ENCODE results near the gene BACE1.
"Not testable (repeated sequence)": the region's sequence is repeated elsewhere in the genome, so short reads cannot be mapped to it uniquely, and the experiment has no call there.

Gene BACE1

DNA sequence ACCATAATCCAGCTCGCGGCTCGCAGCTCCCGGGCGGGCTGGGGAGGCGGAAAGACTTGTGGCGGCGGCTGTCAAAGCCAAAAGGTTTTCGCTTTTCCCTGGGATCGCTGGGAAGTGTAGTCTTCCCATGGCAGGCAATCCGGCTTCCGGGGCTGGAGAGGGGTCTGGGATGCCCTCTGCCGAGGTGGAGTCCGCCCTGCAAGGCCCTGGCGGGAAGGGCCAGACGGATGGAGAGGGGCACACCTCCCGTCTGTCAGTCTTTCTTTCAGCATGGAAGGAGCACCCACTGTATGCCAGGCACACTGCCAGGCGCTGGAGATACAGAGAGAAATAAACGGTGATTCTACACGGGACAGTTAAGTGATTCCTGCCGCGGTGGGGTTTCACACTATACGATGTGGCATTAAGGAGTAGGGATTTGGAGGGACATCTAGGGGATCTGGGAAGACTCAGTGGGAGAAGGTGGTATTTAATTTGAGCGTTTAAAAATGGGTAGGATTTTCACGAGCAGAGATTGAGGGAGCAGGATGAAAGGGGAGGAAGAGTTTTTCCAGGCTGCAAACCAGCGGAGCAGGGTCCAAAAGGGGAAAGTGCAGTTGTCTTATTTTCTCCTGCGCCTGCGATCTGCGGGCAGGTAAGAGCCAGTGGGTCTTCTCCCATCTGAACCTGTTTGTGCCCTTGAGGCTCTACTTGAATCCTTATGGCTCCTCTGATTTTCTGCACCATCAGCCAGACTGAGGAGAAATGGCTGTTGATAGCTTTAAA lies at the start of gene BACE1:
TSS of gene BACE1 (minus strand) at position 60 of the 765 bp plus-strand sequence. CDS start 461 bp downstream, outside the sequence.
- peak; percentile 73 for DNase-seq (ENCODE audit: low read depth, low spot score)

DNA sequence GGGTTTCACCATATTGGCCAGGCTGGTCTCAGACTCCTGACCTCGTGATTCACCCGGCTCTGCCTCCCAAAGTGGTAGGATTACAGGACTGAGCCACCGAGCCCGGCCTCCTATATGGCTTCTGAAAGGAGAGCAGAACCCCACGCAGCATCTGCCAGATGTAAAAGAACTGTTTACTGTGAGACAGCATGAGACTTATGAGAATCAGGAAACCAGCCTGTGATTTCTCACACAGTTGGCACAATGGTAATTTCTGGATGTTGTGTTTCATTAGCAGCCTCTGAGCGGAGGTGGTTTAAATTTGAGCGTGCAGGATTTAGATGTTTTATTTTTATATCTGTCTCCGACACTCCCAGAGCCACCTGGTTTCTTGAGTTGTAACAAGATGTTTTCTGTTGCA lies 45.4 kb upstream of the BACE1 start:
- DNase-seq (ENCODE audit: low read depth, low spot score) = no peak

- no peak for DNase-seq (ENCODE audit: low read depth, low spot score)
Observed at GRCh38 chr11:117356126-117356890, 40.3 kb upstream of the BACE1 start.

DNA sequence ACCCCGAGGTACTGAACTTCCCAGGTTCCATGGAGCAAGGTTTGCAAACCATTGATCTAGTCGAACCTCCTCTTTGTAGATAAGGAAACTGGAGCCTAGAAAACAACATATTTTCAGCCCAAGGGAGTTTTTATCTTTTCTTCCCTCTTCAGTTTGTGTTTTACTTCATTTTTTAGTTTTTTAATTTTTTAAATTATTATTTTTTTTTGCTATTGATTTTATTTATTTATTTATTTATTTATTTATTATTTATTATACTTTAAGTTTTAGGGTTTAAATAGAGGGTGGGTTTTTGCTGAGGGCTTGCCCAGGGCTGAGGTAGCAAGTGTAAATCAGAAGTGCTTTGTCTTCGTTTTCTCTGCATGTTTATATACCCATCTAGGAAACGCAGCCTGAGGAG lies 38.5 kb upstream of the BACE1 start:
- DNase-seq (ENCODE audit: low read depth, low spot score) = no peak

- DNase-seq (ENCODE audit: low read depth, low spot score) = no peak
Observed at GRCh38 chr11:117345039-117345438, 29.0 kb upstream of the BACE1 start.

GRCh38 chr11:117337076-117337475 lies 21.0 kb upstream of the BACE1 start:
- no peak for DNase-seq (ENCODE audit: low read depth, low spot score)

DNA sequence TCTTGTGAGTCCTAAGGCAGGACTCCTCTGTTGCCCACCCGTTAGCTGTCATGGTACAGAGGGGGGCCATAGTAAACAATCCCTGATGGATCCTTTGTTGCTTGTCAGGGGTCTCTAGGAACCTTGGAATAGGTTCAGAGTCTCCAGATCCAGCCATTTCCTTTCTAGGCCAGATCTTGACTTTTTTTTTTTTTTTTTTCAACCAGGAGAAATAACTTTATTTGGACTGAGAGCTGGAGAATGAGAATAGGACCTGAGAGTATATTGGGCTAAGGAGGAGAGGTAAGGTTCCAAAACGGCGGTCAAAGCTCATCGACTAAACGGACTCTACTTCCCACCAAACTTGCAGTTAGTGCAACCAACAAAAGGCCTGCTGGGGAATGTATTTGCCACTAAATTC lies 19.3 kb upstream of the BACE1 start:
- DNase-seq (ENCODE audit: low read depth, low spot score) = no peak

GRCh38 chr11:117334896-117335295 lies 18.8 kb upstream of the BACE1 start:
- no peak for DNase-seq (ENCODE audit: low read depth, low spot score)

DNA sequence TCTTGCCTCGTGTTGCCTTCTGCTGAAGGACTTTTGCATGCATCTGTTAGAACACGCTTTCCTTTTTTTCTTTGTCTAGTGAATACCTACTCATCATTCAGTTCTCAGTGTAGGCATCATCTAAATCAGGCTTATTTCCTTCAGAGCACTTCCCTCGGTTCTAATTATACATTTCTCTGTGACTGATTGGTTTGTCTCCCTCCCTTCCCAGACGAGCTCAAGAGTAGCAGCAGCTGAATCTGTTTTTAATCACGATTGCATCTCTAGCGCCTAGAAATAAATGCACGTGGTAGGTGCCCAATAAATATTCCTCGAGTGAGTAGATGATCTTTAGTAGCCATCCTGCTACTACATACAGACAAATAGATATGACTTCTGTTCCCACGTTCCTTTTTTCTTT lies 17.9 kb upstream of the BACE1 start:
- DNase-seq (ENCODE audit: low read depth, low spot score) = no peak

DNA sequence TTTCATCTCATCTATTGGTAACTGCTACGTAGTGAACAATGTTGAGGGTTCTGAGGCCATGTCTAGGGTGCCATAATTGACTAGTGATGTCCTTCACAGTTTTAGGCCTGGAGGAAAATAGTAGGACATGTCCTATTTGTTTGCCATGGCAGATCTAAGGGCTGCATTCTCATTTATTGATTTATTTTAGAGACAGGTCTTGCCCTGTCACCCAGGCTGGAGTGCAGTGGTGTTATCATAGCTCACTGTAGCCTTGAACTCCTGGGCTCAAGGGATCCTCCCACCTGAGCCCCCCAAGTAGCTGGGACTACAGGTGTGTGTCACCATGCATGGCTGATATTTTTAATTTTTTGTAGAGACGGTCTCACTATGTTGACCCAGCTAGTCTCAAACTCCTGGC lies 16.8 kb upstream of the BACE1 start:
- no peak for DNase-seq (ENCODE audit: low read depth, low spot score)

GRCh38 chr11:117328375-117329010 lies 12.4 kb upstream of the BACE1 start:
- DNase-seq (ENCODE audit: low read depth, low spot score) = peak; percentile 3

- peak; percentile 94 for DNase-seq (ENCODE audit: low read depth, low spot score)
Observed at GRCh38 chr11:117327567-117328374, 11.7 kb upstream of the BACE1 start, which contains the start of gene CEP164. Gene CEP164, plus strand, starts transcription at chr11:117327854. Its CDS starts 10,733 bp downstream, at chr11:117338587.

DNA sequence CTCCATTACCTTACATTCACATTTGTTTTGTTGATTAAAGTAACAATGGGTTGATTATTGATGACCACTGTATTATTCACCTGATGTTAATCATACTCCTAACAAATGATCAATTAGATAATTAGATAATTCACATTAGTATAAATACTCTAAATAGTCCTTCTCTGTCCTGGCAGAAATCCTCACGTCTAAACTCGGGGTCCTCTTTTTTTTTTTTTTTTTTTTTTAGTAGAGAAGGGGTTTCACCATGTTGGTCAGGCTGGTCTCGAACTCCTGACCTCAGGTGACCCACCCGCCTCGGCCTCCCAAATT lies 11.2 kb upstream of the BACE1 start:
- not testable (repeated sequence) for DNase-seq (ENCODE audit: low read depth, low spot score)

DNA sequence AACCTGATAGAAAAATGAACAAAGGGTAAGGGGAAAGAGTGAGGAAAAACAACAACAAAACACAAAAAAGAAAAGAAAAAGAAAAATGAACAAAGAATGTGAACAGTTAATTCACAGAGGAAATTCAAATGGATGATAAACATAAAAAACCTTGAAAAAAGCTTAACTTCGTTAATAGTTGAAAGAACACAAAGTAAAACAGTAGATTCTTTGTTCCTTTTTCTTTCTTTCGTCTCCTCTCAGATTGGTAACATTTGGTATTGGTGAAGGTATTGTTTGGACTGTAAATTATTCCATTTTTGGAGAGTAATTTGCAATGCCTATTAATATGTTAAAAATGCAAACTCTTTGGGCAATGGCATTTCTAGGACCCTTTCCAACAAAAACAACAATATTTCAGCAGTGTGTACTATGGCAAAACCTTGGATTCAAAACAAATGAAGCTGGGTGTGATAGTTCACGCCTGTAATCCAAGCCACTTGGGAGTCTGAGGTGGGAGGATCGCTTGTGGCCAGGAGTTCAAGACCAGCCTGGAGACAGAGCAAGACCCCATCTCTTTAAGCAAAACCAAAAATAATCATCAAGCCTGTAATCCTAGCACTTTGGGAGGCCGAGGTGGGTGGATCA lies 3.3 kb upstream of the BACE1 start:
- DNase-seq (ENCODE audit: low read depth, low spot score) = no peak

GRCh38 chr11:117318738-117319137 lies 2.7 kb upstream of the BACE1 start:
- no peak for DNase-seq (ENCODE audit: low read depth, low spot score)

- no peak for DNase-seq (ENCODE audit: low read depth, low spot score)
Observed at GRCh38 chr11:117315285-117316196, 515 bp downstream of the BACE1 start.

DNA sequence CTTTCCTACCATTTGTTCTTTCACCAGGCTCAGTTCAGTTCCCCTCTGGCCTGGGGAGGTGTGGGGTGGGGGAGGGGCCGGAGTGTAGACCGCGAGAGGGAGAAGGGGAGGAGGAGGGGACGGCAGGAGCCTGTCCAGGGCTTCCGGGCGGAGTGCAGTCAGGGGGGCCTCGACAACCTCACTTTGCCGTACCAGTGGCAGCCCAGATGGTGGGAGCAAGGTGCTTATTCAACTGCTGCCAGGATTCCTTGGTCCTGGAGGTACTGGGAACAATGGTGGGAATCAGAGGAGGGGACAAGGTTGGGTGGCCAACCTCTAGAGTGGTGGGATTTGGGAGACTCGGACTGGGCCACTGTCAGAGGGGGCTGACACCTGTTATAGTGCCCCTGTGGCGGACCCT lies 1.2 kb downstream of the BACE1 start:
- DNase-seq (ENCODE audit: low read depth, low spot score) = no peak

DNA sequence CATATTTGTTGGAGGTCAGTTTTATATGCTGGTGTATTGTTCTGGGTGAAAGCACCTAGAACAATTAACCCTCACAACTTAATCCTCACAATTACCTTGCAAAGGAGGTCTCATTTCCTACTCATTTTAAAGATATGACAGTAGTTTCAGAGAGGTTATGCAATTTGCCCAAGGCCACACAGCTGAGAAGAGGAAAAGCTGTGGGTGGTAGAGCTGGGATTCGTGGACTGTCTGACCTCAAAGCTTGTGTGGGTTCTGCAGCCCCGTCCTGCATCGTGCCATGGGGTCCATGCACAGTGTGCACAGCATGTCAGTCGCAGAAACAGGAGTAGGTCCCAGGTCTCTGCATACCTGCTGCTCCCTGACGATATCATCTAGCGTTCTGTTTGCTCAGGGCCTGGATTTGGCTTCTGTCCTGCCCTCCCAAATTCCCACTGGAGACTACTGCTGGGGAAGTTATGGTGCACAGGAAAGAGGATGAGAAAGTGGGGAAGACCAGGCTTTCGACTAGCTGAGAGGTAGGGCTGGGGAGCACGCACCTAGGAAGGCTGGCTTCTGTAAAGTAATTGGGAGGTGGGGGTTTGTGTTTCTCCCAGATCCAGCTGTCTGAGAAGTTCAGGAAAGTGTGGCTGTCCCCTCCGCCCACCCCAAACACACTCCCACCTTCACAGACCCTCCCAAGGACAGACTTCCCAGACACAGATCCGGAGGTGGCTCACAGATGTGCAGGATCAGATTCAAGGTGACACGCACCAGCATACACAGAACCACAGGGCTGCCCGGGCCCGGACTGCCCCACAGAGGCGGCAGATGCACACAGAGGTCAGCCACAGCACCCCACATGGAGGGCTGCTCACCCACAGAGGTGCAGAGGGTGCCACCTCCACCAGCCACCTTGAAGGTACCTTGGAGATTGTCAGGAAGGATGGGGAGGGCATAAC lies 2.0 kb downstream of the BACE1 start:
- DNase-seq (ENCODE audit: low read depth, low spot score) = no peak

GRCh38 chr11:117313091-117313490 lies 3.0 kb downstream of the BACE1 start:
- no peak for DNase-seq (ENCODE audit: low read depth, low spot score)
